ENCODE results near the gene GOLT1A. TPM values are rescaled to one million over a fixed set of nuclear protein-coding genes. Genes with fewer than 3 reads are reported as not detected.

GOLT1A gene
- total and polyA plus RNA-seq, 11 donors, result 0.24 to 0.29 TPM; not detected in 9

DNA sequence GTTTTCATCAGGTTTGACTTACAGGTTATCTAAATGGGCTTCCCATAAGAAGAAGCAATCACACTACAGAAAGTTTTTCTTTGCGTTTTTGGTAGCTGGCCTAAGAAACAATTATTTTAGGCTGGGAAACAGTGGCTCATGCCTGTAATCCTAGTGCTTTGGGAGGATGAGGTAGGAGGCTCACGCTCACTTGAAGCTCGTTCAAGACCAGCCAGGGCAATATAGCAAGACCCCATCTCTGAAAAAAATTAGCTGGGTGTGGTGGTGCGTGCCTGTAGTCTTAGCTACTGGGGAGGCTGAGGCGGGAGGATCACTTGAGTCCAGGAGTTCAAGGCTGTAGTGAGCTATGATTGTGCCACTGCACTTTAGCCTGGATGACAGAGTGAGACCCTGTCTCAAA is 46.1 kb downstream of the GOLT1A start:
- TF ChIP-seq, protein P1, sequence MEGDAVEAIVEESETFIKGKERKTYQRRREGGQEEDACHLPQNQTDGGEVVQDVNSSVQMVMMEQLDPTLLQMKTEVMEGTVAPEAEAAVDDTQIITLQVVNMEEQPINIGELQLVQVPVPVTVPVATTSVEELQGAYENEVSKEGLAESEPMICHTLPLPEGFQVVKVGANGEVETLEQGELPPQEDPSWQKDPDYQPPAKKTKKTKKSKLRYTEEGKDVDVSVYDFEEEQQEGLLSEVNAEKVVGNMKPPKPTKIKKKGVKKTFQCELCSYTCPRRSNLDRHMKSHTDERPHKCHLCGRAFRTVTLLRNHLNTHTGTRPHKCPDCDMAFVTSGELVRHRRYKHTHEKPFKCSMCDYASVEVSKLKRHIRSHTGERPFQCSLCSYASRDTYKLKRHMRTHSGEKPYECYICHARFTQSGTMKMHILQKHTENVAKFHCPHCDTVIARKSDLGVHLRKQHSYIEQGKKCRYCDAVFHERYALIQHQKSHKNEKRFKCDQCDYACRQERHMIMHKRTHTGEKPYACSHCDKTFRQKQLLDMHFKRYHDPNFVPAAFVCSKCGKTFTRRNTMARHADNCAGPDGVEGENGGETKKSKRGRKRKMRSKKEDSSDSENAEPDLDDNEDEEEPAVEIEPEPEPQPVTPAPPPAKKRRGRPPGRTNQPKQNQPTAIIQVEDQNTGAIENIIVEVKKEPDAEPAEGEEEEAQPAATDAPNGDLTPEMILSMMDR (IDR thresholded peaks at IDR 0.05), result no peak
- no peak for TF ChIP-seq POLR2A (IDR thresholded peaks at IDR 0.05)
- Histone ChIP-seq H3K4me3 (no peak overlapping the region), H3K9me3 (peaks cover 0 to 23% (median 14%) of the 10 kb centered on the region in 12 donors), H3K36me3 (no peaks in the 10 kb centered on the region), H3K27me3 (peaks cover 0 to 8% (median 0%) of the 10 kb centered on the region in 9 donors), H3K4me1 (no peaks in the 10 kb centered on the region), H3K27ac (no peak overlapping the region)
- no peak for ATAC-seq
- DNase-seq, result no peak
- intact Hi-C loops (cut with DNase I), result loop anchor here in 3 of 10 donors (10.0 kb wide), 2 partner anchors 227 to 337 kb away; no protein-coding TSS in a partner anchor
- 79 to 92% (median 89%) methylated on average over 5 of the region's 5 CpGs for WGBS, 4 donors

DNA sequence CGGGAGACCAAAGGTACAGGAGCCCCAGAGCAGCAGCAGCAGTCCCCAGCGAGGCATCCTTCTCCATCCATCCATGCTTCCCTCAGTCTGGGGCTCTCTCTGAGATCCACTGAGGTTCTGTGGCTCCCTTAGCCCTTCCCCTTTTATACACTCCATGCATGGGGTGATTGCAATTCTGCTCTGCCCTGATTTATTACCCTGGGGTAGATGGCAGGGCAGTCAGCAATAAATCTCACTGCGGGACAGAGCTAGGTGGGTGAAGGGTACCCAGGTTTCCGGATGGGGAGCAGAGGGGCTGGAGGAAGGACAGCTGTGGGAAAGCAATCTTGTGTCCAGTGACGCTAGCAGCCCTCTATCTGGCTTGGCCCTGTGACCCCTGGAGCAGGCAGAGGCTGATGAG is 47.6 kb downstream of the GOLT1A start, which contains the start of gene REN:
TSS of gene REN (minus strand) at position 119 of the 400 bp plus-strand sequence. CDS start at position 75, 44 bp downstream.
- Histone ChIP-seq H3K9me3 (peaks cover 0 to 23% (median 14%) of the 10 kb centered on the region in 12 donors), H3K27ac (no peak within 1 kb of the TSS), H3K27me3 (peaks cover 0 to 8% (median 0%) of the 10 kb centered on the region in 9 donors), H3K36me3 (no peaks in the 10 kb centered on the region), H3K4me3 (no peak within 1 kb of the TSS), H3K4me1 (no peaks in the 10 kb centered on the region)
- intact Hi-C loops (cut with DNase I), result loop anchor here in 3 of 10 donors (10.0 kb wide), 2 partner anchors 229 to 339 kb away; no protein-coding TSS in a partner anchor
- ATAC-seq (no peak), DNase-seq (no peak)
- 65 to 76% (median 74%) methylated on average over 5 of the region's 5 CpGs for WGBS, 4 donors
- no peak for TF ChIP-seq POLR2A (IDR thresholded peaks at IDR 0.05)
- TF ChIP-seq, protein P1 (IDR thresholded peaks at IDR 0.05), result no peak

DNA sequence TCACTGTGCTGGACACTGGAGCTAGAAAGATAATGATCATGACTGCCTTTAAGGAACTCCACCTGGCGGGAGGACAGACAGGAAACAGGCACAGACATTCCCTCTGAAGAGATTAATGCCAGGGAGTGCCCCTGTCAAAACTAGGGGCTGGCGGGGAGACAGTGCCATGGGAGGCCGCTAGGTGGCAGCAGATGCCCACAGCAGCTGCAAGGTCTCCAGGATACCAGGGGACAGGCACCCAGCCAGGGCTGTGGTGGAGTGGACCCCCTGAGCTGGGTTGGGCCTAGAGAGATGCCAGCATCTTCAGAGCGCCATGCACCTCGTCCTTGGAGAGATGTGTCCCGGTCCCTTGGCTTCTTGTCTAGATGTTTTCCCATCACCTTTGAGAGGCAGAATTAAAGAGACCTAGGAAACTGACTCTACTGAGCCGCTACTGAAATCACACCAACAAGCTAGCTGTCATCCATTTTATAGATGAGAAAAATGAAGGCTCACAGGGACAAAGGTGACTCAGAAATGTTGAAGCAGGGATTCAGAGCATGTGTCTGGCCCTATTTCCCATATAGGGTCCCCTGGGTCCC is 51.2 kb downstream of the GOLT1A start:
- no peaks in the 10 kb centered on the region for H3K36me3 ChIP-seq
- peaks cover 0 to 8% (median 0%) of the 10 kb centered on the region in 9 donors for H3K27me3 ChIP-seq
- ATAC-seq (peak; percentile 67 to 90 (median 86)), DNase-seq (peak; percentile 70 to 89 (median 74))
- TF ChIP-seq POLR2A (IDR thresholded peaks at IDR 0.05), result no peak
- TF ChIP-seq, protein P1 (IDR thresholded peaks at IDR 0.05), result peak; percentile 92 to 100 (median 99)
- no peak overlapping the region for H3K4me3 ChIP-seq
- intact Hi-C loops (cut with DNase I), result loop anchor here (1.0 to 10.0 kb wide), 11 partner anchors 40 to 342 kb away; no protein-coding TSS in a partner anchor
- no peaks in the 10 kb centered on the region for H3K9me3 ChIP-seq
- no peaks in the 10 kb centered on the region for H3K4me1 ChIP-seq
- no peak overlapping the region for H3K27ac ChIP-seq
- 10 to 15% (median 14%) methylated on average over 7 of the region's 7 CpGs for WGBS, 4 donors

DNA sequence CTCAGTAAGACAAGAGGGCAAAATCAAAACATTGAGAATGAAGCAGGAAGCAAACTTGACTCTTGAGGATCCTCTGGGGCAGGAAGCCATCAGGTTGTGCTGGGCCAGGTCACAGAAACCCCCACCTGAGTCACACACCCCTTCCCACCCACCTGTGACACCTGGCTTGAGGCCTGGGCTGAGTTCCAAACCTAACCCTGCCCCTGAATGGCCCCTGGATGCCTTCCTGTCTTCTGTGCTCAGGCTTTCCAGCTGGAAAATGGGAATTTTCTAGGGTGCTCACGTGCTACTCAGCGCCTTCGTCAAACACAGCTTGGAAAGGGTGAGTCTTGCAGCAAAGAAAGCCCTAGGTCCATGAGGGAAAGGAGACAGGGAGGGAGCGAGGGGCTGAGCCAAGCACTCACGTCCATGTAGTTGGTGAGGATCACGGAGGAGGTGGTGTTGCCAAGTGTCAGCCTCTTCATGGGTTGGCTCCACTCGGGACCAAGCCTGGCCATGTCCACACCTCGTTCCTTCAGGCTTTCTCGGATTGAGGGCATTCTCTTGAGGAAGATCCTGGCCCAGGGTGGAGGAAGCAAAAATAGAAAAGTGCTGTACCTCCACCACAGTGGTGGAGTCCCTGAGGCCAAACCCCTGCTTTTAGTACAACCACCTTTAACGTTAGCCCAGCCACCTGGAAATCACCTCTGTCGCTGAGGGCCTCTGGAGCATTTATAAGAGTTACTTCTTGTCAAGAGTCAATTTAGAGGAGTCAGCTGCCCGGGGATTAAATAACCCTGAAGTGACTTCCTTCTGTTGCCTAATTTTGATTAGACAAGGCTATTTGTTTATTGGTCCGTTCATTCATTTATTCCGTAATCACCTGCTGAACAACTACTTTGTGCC is 51.9 kb downstream of the GOLT1A start:
- no peak for ATAC-seq
- H3K9me3 ChIP-seq, result no peaks in the 10 kb centered on the region
- intact Hi-C loops (cut with DNase I), result loop anchor here (1.0 to 10.0 kb wide), 12 partner anchors 41 to 343 kb away; no protein-coding TSS in a partner anchor
- no peak for TF ChIP-seq POLR2A (IDR thresholded peaks at IDR 0.05)
- TF ChIP-seq, protein P1 (IDR thresholded peaks at IDR 0.05), result no peak
- DNase-seq, result no peak
- H3K4me1 ChIP-seq, result no peaks in the 10 kb centered on the region
- no peaks in the 10 kb centered on the region for H3K36me3 ChIP-seq
- WGBS, 4 donors, result 63 to 69% (median 68%) methylated on average over 12 to 14 of the region's 14 CpGs
- no peak overlapping the region for H3K4me3 ChIP-seq
- H3K27ac ChIP-seq, result no peak overlapping the region
- peaks cover 0 to 8% (median 0%) of the 10 kb centered on the region in 9 donors for H3K27me3 ChIP-seq
